HG02798 (cell line): ENCODE results near the gene CT47B1.
"Not testable (repeated sequence)": the region's sequence is repeated elsewhere in the genome, so short reads cannot be mapped to it uniquely, and the experiment has no call there.

Experiments used
- ATAC-seq: cut with Tn5 transposase; IDR thresholded peaks from one replicate; pipeline ENCODE4 v1.9.1; 2021; ENCODE audit warnings: mild to moderate bottlenecking; ENCODE audit not compliant: unreplicated experiment, poor library complexity

The CT47B1 gene

GRCh38 chrX:120875766-120876165 lies at the start of gene CT47B1:
TSS of gene CT47B1 (minus strand) at chrX:120875866. CDS start at chrX:120875670, 196 bp downstream.
- ATAC-seq = not testable (repeated sequence)

DNA sequence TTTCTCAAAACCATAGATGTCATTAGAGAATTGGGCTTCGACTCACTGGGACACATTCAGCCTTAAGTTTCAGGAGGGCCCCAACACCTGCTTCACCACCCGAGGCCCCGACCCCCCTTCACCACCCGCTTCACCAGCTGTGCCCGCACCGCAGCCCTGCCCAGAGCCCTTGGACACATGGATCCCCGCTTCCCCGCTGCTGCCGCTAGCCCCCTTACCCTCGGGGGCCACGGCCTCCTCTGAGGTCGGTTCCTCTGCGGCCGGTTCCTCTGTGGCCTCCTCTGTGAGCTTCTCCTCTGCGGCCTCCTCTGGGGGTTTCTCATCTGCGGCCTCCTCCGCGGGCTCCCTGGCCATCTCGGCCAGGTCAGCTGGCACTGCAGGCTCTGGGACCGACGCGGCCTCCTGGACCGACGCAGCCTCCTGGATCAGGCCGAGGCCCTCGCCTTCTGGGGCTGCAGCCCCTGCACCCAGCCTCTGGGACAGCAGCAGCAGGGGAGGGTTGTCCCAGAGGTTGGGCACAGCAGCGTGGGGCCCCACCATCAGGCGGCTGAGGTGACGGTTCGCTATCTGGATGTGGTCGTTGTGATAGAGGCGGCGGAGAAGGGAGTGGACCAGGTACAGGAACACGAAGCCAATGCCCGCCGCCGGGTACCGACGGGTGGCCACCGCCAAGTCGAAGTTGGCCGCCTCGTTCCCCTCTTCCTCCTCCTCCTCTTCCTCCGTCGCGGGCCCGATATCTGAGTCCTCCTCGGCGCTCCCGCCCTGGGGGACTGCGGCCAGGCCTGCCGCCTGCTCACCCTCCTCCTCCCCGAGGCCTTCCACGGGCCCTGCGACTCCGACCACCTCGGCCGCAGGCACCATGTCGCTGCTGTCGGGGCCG lies 748 bp downstream of the CT47B1 start:
- ATAC-seq = no peak

- ATAC-seq = no peak
These were observed 18.4 kb downstream of the CT47B1 start for GRCh38 chrX:120857240-120857639.

DNA sequence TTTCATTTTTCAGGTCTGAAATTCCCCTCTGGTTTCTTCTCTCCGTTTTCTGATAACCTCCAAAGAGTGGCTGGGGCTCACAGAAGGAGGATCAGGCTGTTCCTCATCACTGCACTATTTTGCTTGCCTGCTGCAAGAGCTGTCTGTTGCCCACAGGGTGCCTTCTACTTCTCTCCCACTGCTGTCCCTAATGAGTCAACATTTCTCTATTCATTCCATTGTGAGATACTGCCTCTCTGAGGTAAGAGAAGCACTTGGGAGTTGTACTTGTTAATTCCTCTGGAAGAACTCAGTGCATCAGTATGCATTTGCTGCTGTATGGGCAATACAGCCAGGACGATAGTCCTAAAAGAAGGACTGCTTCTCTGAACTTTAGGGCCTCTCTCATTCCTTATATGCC lies 34.8 kb downstream of the CT47B1 start:
- ATAC-seq = no peak

- ATAC-seq = no peak
These were observed 36.2 kb downstream of the CT47B1 start for GRCh38 chrX:120839491-120839890.

DNA sequence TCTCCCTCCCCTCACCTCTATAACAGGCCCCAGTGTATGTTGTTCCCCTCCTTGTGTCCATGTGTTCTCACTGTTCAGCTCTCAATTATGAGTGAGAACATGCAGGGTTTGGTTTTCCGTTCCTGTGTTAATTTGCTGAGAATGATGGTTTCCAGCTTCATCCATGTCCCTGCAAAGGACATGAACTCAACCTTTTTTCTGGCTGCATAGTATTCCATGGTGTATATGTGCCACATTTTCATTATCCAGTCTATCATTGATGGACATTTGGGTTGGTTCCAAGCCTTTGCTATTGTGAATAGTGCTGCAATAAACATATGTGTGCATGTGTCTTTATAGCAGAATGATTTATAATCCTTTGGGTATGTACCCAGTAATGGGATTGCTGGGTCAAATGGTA lies 48.5 kb downstream of the CT47B1 start:
- ATAC-seq = not testable (repeated sequence)

GRCh38 chrX:120825146-120825545 lies 50.5 kb downstream of the CT47B1 start:
- no peak for ATAC-seq

GRCh38 chrX:120824021-120824420 lies 51.6 kb downstream of the CT47B1 start:
- ATAC-seq = no peak

DNA sequence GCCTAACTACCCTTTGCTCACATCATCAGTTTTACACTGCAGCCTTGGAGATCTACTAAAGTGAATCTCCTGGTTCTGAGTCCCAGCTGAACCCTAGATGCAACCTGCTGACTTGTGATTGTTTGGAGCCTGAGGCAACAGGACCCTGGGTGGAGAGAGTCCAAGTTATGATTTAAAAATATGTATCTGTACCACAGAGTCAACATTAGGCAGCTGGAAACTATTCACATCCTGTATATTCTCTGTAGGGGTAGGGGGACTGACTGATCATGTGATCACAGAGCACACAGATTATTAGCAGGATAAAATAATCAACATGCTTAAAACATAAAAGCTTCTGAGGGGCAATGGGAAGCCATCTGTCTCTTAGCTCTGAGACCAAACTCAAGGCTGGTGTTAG lies 52.1 kb downstream of the CT47B1 start:
- no peak for ATAC-seq
